Right renal cortex interstitium (tissue), 3 donors: Measurements from ENCODE around the gene GTPBP4. TPM values are rescaled to one million over a fixed set of nuclear protein-coding genes. Genes with fewer than 3 reads are reported as not detected.
A peak's percentile ranks its signal among the peaks of the same experiment; 100 is the strongest.
"Not testable (repeated sequence)": the region's sequence is repeated elsewhere in the genome, so short reads cannot be mapped to it uniquely, and the experiment has no call there.

Experiments used
- DNase-seq, 3 donors: peaks; one replicate each; pipeline ENCODE4 v3.0.0-alpha.2; 2013; ENCODE audit warnings: low read depth in 3 of 3, low spot score in 2 of 3
- polyA plus RNA-seq, 3 donors: library from polyadenylated mRNA; unstranded; fragments of 120-200 nt; gene quantifications; one replicate each; pipeline ENCODE4 v1.2.1, GENCODE V29; 2013; ENCODE audit not compliant: insufficient read length in 3 of 3

GTPBP4 gene
- polyA plus RNA-seq, 3 donors = 63.8 to 74.2 (median 69.3) TPM

DNA sequence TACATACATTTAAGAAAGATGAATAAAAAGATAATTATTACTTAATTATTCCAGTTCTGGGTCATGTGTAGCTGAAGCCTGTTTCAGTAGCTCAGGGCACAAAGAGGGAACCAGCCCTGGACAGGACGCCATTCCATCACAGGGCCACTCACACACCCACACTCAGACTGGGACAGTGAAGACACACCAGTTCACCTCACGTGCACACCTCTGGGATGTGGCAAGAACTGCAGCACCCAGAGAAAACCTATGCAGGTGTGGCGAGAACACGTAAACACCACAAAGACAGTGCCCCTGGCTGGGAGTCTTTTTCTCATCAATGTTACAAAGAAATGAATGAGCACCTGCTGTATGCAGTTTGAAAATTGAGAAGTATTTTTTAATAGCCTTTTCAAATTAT, 62.3 kb downstream of the GTPBP4 start:
- no peak for DNase-seq

DNA sequence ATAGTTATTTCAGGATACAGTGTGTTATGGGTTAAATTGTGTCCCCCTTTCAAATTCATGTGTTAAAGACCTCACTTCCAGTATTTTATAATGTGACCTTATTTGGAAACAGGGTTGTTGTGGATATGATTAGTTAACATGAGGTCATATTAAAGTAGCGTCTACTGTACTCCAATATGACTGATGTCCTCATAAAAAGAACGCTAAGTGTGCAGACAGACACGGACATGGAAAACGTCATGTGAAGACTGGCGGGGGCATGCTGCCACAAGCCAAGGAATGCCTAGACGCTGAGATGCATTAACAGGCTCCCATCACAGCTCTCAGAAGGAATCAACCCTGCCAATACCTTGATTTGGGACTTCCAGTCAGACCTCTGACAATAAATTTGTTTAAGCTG, 66.5 kb downstream of the GTPBP4 start:
- no peak for DNase-seq

DNA sequence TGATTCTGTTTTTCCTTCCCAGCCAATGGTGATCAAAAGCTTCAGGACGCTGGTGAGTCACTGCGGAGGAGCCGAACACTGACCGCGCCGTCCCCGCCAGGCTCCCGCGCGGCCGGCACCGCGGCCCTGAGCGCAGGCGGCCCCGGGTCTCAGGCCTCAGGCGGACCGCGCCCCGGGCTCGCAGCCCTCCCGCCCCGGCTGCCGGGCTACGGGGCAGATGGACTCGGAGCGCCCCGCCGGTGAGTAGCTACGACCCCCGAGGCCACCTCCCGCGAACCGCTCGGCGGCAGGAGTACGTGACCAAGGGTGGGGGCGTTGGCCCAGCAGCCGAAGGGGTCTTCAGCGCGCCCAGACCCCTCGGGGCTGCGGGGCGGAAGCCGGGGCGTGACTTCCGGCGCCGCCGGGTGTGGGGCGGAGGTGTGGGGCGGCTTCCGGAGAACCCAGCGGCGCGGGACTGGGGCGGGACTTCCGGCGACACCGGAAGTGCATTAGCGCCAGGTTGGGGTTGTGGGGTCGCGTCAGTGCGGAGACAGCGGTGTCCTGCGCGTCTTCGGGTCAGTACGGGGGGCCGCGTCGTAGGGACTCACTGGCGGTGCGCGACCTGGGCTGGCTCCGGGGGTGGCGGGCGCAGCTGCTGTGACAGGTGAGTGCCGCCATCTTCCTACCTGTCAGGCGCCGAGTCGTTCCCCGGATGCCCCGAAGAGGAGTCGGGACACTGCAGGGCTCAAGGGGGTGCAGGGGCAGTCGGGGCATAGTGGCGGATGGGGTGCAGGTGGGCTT, 68.3 kb downstream of the GTPBP4 start, which contains the start of gene WDR37:
Gene WDR37, plus strand, starts transcription at position 60 of the 780 bp plus-strand sequence. CDS start 15,771 bp downstream, outside the sequence.
- peak; percentile 54 to 71 (median 67) for DNase-seq

DNA sequence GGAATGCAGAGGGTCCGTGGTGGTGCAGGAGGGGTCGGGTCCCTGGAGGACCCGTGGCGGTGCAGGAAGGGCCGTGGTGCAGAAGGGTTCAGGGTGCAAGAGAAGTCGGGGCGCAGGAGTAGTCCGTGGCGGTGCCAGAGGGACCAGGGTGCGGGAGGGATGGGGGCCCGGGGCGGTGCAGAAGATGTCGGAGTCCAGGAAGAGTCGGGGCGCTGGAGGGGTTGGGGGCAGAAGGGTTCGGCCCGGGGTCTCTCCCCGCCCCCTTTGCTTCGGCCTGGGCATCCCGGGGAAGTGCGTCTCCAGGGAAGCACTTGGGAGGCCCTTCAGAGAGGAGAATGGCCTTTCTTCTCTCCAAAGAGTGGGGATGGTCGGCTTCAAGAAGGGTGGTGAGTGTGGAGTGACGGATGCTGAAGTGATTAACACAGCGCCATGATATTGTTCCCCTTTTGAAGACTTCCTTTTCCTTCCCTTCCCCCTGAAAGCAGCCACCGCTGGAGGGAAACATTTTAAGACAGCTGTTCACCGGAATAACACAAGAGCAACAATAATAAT, 68.9 kb downstream of the GTPBP4 start:
- no peak for DNase-seq

GRCh38 chr10:1058017-1058416, 69.8 kb downstream of the GTPBP4 start:
- no peak for DNase-seq

DNA sequence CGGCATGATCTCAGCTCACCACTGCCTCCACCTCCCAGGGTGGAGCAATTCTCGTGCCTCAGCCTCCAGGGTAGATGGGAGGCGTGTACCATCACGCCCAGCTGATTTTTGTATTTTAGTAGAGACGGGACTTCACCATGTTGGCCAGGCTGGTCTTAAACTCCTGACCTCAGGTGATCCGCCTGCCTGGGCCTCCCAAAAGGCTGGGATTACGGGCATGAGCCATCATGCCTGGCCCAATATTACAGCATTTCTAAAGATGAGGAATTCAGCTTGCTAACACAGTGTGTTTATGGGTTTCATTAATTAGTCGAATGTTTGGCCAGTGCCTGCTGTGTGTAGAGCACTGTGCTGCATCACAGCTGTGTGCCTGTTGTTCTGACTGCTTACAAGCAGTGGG, 71.7 kb downstream of the GTPBP4 start:
- no peak for DNase-seq

GRCh38 chr10:1061930-1062774, 73.9 kb downstream of the GTPBP4 start:
- DNase-seq = no peak

- DNase-seq = no peak
Measured at GRCh38 chr10:1063232-1063865, 75.1 kb downstream of the GTPBP4 start.

DNA sequence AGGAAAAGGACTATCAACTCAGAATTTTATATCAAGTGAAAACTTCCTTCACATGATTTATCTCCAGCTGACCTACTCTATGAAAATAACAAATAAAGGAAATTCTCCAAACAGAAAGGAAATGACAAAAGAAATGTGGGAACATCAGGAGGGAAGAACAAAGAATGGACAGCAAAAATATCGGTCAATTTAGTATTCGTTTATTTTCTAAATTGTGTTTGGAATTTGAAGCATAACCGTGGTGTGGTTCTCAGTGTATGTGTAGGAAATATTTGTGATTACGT, 76.7 kb downstream of the GTPBP4 start:
- no peak for DNase-seq

- DNase-seq = not testable (repeated sequence)
Measured at GRCh38 chr10:1066734-1067133, 78.5 kb downstream of the GTPBP4 start.

DNA sequence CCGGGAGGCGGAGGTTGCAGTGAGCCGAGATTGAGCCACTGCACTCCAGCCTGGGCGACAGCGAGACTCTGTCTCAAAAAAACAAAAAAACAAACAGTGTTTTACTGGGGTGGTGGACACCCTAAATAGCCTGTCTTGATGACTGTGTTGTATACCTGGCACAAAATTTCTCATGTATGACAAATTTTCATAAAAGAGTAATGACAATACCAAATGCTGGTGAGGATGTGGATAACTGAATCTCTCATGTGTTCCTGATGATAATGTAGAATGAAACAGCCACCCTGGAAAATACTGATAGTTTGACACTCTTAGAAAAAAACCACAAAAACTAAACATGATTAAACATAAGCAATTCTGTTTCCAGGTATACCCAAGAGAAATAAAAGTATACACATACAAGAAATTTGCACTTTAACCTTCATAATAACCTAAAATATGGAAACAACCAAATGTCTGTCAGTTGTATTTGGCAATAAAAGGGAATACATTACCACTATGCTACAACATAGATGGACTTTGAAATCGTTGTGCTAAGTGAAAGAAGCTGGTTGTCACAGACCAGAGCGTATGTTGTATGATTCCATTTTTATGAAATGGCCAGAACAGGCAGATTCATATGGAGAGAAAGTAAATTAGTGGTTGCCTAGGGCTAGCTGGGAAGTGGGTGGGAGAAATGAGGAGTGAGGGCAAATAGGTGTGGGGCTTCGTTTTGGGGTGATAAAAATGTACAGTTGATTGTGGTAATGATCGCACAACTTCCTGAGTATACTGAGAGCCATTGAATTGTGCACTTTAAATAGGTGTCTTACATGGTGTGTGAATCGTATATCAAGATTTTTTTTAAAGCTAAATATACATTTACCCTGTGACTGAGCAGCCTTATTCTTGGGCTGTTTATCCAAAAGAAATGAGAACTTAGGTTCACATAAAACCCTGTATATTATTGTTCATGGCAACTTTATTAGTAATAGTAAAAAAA, 80.4 kb downstream of the GTPBP4 start:
- DNase-seq = no peak

Other genes starting within 250 kb of the GTPBP4 start
- 10 to 100 TPM; 36.5 to 39.6 (median 39.3) TPM for gene LARP4B, start 56.7 kb upstream of the GTPBP4 start, polyA plus RNA-seq
- not detected for gene IDI2, start 37.4 kb downstream of the GTPBP4 start, polyA plus RNA-seq
- 10 to 100 TPM; 69.1 to 75.4 (median 70.0) TPM for gene IDI1, start 60.7 kb downstream of the GTPBP4 start, polyA plus RNA-seq
- gene WDR37, start 68.0 kb downstream of the GTPBP4 start, polyA plus RNA-seq = 10 to 100 TPM; 15.1 to 15.7 (median 15.2) TPM